GM21825 (cell line): ENCODE data around the gene PRRT4.

Source experiments
- ATAC-seq: cut with Tn5 transposase; IDR thresholded peaks from one replicate; pipeline ENCODE4 v1.9.1; 2021; ENCODE audit warnings: mild to moderate bottlenecking, moderate library complexity; ENCODE audit not compliant: unreplicated experiment

Gene PRRT4

DNA sequence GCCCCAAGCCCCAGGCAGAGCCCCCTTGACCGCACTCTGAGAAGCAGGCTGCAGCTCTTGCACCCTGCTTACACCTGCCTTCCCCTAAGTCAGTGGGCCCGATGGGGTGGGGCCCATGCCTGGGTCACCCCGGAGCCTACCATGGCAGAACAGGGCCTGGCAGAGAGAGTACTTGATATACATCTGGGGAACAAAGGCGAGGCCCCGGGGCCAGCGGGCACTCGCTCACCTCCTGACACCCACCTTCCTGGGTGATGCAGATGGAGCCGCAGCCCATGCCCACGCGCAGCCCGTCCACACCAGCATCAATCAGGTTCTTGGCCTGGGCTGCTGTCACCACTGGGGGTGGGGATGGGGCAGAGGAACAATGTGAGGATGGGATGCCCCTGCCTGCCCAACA, 34.9 kb upstream of the PRRT4 start:
- ATAC-seq, result no peak

- ATAC-seq, result no peak
Observed at GRCh38 chr7:128395748-128396147, 34.3 kb upstream of the PRRT4 start.

- no peak for ATAC-seq
Observed at GRCh38 chr7:128394904-128395496, 33.5 kb upstream of the PRRT4 start.

- no peak for ATAC-seq
Observed at GRCh38 chr7:128393526-128394330, 32.2 kb upstream of the PRRT4 start.

DNA sequence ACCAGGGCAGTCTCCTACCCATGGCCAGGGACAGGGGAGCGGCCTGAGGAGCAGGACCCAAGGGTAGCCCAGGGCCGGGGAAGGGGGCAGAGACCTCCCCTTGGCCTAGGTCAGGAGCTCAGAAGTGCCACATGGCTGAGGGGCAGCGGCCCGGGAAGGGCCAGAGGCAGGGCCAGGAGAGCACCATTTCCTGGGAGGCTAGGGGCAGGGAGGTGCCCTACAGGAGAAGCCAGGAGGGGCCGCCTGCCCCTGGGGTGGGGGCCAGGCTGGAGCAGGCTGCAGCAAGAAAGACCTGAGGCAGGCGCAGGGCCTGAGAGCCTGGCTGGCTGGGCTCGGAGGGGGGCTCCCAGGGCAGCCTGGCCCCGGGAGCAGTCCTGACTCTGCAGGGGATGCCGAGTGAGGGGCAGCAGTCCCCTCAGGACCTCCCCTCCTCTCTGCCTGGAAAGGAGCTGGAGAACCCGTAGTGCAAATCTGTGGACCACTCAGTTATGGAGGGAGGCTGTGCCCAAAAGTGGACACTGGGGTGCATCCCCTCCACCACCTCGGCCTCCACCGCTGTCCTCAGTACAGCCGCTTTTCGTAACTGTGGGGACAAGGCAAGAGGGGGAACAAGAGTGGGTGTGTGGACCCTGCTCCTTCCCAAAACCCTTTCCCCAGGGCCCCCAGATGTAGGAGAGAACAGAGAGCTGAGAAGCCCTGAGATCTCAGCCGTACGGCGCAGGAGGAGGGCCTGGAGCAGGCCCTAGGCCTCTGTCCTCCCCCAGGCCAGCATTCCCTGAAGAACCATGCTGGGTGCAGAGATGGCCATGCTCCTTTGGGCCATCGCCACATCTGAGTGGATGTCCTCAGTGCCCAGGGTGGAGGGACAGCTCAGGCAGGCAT, 31.2 kb upstream of the PRRT4 start:
- no peak for ATAC-seq

DNA sequence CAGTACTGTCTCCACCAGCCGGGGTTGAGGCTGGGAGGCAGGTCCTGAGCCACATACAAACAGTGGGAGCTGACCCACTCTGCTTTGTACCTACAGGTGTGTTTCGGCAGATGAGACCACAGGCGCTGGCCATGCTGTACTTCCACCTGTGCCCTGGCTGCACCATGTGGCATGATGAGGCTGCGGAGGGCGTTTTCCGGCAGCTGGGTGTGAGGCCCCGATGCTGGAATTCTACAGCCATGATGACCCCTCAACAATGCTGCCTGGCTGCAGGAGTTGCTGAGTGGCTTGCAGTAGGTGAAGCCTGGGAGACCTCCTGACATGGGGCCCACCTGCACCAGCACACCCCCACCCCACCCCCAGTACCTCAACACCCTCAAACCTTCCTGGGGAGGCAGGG, 30.3 kb upstream of the PRRT4 start:
- no peak for ATAC-seq

DNA sequence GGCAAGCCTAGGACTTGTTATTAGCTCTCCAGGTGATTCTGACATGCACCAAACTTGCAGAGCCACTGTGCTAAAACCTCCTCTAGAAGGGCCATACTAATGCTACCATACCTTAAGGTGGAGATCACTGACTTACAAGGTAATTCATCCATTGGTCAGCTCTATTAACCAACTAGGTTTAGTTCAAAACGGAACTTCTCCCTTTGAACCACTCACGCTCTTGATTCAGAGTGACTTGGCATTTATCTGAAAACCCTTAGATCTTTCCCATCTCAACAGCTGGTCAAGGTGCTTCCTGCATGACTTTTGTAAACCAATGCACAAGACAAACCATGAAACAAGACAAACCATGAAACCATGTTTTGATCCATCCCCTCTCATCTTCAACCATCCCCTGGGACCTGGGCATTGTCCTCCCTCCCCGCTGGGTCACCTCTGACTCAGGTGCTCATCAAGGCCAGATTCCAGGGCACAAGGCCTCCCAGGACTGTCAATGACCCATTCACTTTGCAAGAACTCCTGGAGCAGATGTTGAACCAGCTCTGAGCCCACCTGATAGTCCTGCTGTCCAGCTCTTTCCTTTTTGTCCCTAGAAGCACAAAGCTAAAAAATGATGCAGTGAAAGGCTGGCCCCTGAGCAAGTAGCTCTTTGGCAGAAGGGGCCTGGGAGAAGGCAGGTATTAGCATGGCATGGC, 29.5 kb upstream of the PRRT4 start:
- no peak for ATAC-seq

DNA sequence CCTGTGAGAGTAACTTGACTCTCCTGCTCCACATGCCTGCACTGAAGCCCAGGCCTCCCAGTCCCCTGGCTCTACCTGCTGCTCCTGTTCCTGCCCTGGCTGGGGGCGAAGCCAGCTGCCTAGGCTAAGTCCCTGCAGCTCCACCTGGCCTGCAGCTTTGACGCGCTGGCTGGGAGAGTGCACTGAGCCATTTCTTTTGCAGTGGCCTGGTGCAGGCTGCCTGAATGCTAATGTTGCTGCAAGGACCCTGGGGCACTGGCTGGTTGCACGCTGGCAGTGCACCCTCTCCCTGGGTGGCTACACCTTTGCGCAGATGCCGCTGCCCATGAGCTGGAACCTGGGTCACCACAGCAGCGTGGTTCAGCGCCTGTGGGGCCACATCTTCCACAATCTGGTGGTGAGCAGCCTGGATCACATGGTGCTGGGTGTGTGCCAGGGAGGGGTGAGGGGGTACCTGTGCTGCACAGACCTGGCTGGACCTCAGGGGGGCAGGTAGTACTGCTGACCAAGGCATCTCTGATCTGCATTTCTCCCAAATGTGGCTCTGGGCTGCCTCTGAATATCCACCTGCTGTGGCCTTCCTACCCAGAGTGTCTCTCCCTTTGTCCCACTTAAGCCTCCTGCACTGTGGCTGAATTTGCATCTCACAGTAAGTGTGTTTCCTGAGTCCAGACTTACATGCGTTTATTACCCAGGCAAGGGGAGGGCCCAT, 28.3 kb upstream of the PRRT4 start:
- ATAC-seq, result no peak

- ATAC-seq, result no peak
Observed at GRCh38 chr7:128389085-128389617, 27.7 kb upstream of the PRRT4 start.

DNA sequence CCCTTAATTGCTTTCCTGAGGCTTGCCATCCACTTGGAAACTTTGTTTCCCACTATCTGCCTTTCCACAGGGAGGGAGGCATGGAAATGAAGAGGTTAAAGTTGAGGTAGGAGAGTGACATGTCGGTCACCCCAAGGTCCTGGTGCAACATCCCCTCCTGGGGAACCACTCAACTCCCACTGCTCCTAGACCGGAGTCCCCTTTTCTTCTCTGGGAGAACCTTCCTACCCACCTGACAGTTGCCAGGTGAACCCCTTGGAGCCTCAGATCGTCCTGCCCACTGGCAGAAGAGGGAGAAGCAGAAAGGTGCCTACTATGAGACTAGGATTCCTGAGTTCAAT, 26.6 kb upstream of the PRRT4 start:
- ATAC-seq, result no peak

DNA sequence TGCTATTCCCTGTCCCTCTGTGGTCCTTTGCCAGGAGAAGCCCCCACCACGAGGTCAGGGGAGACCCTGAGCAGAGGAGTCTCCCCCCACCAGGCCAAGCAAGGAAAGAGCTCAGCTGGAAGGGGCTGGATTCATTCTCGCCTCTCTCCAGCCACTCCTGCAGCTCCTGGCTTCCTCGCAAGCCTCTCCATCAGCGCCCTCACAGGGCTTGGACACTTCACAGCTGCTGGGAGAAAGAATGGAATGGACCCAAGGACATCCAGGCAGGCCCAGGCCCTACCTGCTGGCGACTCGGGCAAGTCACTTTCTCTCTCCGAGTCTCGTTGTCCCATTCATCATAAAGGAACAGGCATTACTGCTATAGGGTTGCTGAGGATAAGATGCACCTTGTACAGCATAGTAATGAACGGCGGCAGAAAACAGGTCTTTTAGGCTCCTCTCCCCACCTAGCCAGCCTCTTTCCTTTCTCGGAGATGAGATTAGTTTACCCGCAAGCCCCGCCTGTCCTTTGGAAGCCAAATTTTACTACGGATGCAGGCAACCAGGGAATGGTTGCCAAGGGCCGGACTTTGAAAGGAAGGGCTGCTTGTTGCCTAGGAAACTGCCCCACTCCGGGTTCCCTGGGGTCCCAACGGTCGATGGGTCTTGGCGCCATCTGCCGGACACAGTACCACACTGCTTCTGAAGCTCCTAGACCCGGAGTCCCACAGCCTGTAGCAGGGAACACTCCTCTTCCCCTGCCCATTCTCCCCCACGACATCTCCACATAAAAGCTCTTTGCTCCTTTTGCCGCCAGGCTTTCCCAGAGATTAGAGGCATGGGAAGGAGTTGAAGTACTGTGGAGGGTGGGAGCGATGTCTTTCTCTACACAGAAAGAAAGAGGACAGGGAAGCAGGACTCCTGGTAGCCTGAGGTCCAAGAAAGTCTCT, 26.0 kb upstream of the PRRT4 start:
- ATAC-seq, result peak; percentile 67

DNA sequence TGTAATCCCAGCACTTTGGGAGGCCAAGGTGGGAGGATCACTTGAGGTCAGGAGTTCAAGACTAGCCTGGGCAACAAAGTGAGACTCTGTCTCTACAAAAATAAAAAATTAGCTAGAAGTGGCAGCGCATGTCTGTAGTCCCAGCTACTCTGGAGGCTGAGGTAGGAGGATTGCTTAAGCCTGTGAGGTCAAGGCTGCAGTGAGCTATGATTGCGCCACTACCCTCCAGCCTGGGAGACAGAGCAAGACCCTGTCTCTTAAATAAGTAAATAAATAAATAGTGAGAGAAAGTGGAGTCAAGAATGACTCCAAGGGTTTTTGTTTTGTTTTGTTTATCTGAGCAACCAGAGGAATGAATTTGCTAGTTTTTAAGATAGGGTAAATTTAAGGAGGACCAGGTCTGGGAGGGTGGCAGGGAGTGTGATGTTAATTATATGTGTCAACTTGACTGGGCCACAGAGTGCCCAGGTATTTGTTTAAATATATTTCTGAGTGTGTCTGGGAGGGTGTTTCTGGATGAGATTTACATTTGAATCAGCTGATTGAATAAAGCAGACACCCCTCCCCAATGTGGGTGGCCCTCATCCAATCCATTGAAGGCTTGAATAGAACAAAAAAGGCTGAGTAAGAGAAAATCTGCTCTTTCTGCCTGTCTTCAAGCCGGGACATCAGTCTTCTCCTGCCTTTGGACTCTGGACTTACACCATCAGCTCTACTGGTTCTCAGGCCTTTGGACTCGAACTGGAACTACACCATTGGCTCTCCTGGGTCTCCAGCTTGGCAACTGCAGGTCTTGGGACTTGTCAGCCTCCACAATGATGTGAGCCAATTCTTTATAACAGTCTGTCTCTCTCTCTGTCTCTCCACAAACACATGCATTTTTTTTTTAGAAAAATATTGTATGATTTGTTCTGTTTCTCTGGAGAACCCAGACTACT, 24.8 kb upstream of the PRRT4 start:
- no peak for ATAC-seq

- no peak for ATAC-seq
Observed at GRCh38 chr7:128384726-128385125, 23.2 kb upstream of the PRRT4 start.

- no peak for ATAC-seq
Observed at GRCh38 chr7:128383776-128384175, 22.3 kb upstream of the PRRT4 start.

- no peak for ATAC-seq
Observed at GRCh38 chr7:128381161-128381821, 19.8 kb upstream of the PRRT4 start.

- ATAC-seq, result no peak
Observed at GRCh38 chr7:128380483-128381106, 19.1 kb upstream of the PRRT4 start.

GRCh38 chr7:128379900-128380479, 18.5 kb upstream of the PRRT4 start:
- ATAC-seq, result no peak
